GM12878 (cell line): ENCODE measurements around the gene GDF11. TPM values are rescaled to one million over a fixed set of nuclear protein-coding genes. Genes with fewer than 3 reads are reported as not detected.
A peak's percentile ranks its signal among the peaks of the same experiment; 100 is the strongest.

ENCODE experiments used
- BCL3 ChIP-seq: IDR thresholded peaks from 2 replicates; pipeline ENCODE4 v1.6.1; 2011; ENCODE audit warnings: borderline replicate concordance, low read depth, mild to moderate bottlenecking, moderate library complexity, low read length; ENCODE audit not compliant: insufficient read depth, poor library complexity, severe bottlenecking
- BHLHE40 ChIP-seq, 2 experiments: fragments of 450-650 bp in 1 of 2; IDR thresholded peaks; 2 replicates each; pipeline ENCODE4 v1.6.1; 2011 to 2017; ENCODE audit warnings: low read depth in 2 of 2, borderline replicate concordance in 1 of 2, improper control_type of control experiment in 1 of 2, low read length in 1 of 2, mild to moderate bottlenecking in 1 of 2
- CHD1 ChIP-seq: IDR thresholded peaks from 2 replicates; pipeline ENCODE4 v1.6.1; 2012; ENCODE audit warnings: low read depth, low read length, improper control_type of control experiment
- CHD2 ChIP-seq: IDR thresholded peaks from 2 replicates; pipeline ENCODE4 v1.6.1; 2011; ENCODE audit warnings: low read depth, low read length, improper control_type of control experiment, borderline replicate concordance
- CHD4 ChIP-seq: fragments of 200-600 bp; sonication (generic); IDR thresholded peaks from 2 replicates; pipeline ENCODE4 v1.6.1; 2016; ENCODE audit warnings: mild to moderate bottlenecking
- ESRRA ChIP-seq: IDR thresholded peaks from 2 replicates; pipeline ENCODE4 v1.6.1; 2012; ENCODE audit warnings: mild to moderate bottlenecking, low read length, improper control_type of control experiment
- HCFC1 ChIP-seq: fragments of 150-350 bp; IDR thresholded peaks from 2 replicates; pipeline ENCODE4 v1.6.1; 2014; ENCODE audit warnings: low read length
- HDAC2 ChIP-seq: fragments of 200-600 bp; sonication (generic); IDR thresholded peaks from 2 replicates; pipeline ENCODE4 v1.6.1; 2017
- LARP7 ChIP-seq: fragments of 450-650 bp; IDR thresholded peaks from 2 replicates; pipeline ENCODE4 v1.6.1; 2017; ENCODE audit warnings: mild to moderate bottlenecking
- MEF2A ChIP-seq: IDR thresholded peaks from 2 replicates; pipeline ENCODE4 v1.6.1; 2011; ENCODE audit warnings: low read depth, mild to moderate bottlenecking, low read length, moderate library complexity; ENCODE audit not compliant: insufficient read depth
- MXI1 ChIP-seq: fragments of 150-350 bp; IDR thresholded peaks from 2 replicates; pipeline ENCODE4 v1.6.1; 2011; ENCODE audit warnings: low read depth, mild to moderate bottlenecking, inconsistent platforms, low read length, improper control_type of control experiment
- NFIC ChIP-seq: IDR thresholded peaks from 2 replicates; pipeline ENCODE4 v1.6.1; 2012; ENCODE audit warnings: low read depth, mild to moderate bottlenecking, inconsistent platforms, low read length, moderate library complexity
- NRF1 ChIP-seq: conservative IDR thresholded peaks from 2 replicates; pipeline ENCODE4 v1.6.1; 2011; ENCODE audit warnings: mild to moderate bottlenecking, low read depth, low read length, improper control_type of control experiment
- PAX5 ChIP-seq: IDR thresholded peaks from 2 replicates; pipeline ENCODE4 v1.6.1; 2011; ENCODE audit warnings: low read depth, low read length, borderline replicate concordance
- PML ChIP-seq: IDR thresholded peaks from 2 replicates; pipeline ENCODE4 v1.6.1; 2012; ENCODE audit warnings: low read length, inconsistent platforms
- RUNX3 ChIP-seq: IDR thresholded peaks from 2 replicates; pipeline ENCODE4 v1.6.1; 2012; ENCODE audit warnings: low read length, inconsistent platforms
- SMAD1 ChIP-seq: fragments of 450-650 bp; IDR thresholded peaks from 2 replicates; pipeline ENCODE4 v1.6.1; 2018; ENCODE audit warnings: mild to moderate bottlenecking, low read depth; ENCODE audit not compliant: partially characterized antibody
- SREBF2 ChIP-seq: IDR thresholded peaks from 2 replicates; pipeline ENCODE4 v1.6.1; 2012; ENCODE audit warnings: mild to moderate bottlenecking, low read length
- ZBTB4 ChIP-seq: fragments of 450-650 bp; formaldehyde crosslinking; IDR thresholded peaks from 2 replicates; pipeline ENCODE4 v1.4.0; 2022; ENCODE audit warnings: mild to moderate bottlenecking, moderate library complexity
- ZBTB40 ChIP-seq: fragments of 450-650 bp; IDR thresholded peaks from 2 replicates; pipeline ENCODE4 v1.6.1; 2016; ENCODE audit warnings: mild to moderate bottlenecking, moderate library complexity, borderline replicate concordance
- ZNF24 ChIP-seq: fragments of 450-650 bp; IDR thresholded peaks from 2 replicates; pipeline ENCODE4 v1.6.1; 2017; ENCODE audit warnings: antibody characterized with exemption, mild to moderate bottlenecking
- ZNF274 ChIP-seq: IDR thresholded peaks from one replicate; pipeline ENCODE4 v1.8.0; 2011; ENCODE audit not compliant: insufficient read length, insufficient read depth
- ZSCAN29 ChIP-seq: fragments of 450-650 bp; IDR thresholded peaks from 2 replicates; pipeline ENCODE4 v1.6.1; 2017; ENCODE audit warnings: mild to moderate bottlenecking, moderate library complexity
- polyA plus RNA-seq, 11 experiments: library from polyadenylated mRNA; depleted of rRNA in 4 of 11; unstranded in 6 of 11; stranded (reverse) in 5 of 11; fragments of >200 nt; fragmentation: Nextera tagmentation in 4 of 11; fragmentation: Illumina TruSeq in 1 of 11; extraction: Ambion mirVana in 4 of 11; extraction: Trizol in 1 of 11; gene quantifications; 1 replicate in 1 of 11; 2 replicates in 10 of 11; pipeline versions ENCODE4 v1.2.1 to v1.2.3, GENCODE V29; 2011 to 2016; ENCODE audit warnings: inconsistent platforms in 2 of 11, missing spikeins in 2 of 11, low read depth in 1 of 11
- total RNA-seq, 4 experiments: library from RNA; depleted of rRNA in 3 of 4; stranded (reverse); fragments of >200 nt in 3 of 4; fragmentation: Illumina TruSeq in 1 of 4; extraction: Trizol in 1 of 4; gene quantifications; 2 replicates each; pipeline versions ENCODE4 v1.2.1 to v1.2.3, GENCODE V29; 2013 to 2021

Gene GDF11
- total and polyA plus RNA-seq, 10 of the 15 experiments (the other 5 are each of a cell fraction or from before 2014, with no cell fraction given), result 0.83 to 15.4 (median 4.3) TPM

GRCh38 chr12:55715833-55716581 is 26.9 kb upstream of the GDF11 start, which contains the start of gene BLOC1S1 (continued):
- TF ChIP-seq SREBF2 (no peak), ZBTB40 (peak; percentile 65; the same call in 1 of the 2 replicates), ZSCAN29 (no peak), HCFC1 (peak; percentile 75), ZBTB4 (CRISPR knock-in tag) (peak; percentile 85), BCL3 (peak; percentile 75), MXI1 (peak; percentile 51), CHD4 (no peak), PAX5 (no peak), NFIC (peak; percentile 97), BHLHE40 (IDR thresholded peaks at IDR 0.05; ENCODE audit: borderline replicate concordance in 1 of 2, low read depth in 2 of 2, low read length in 1 of 2) (peak; percentile 93 to 99), LARP7 (peak; percentile 80), MEF2A (0 out of 2 replicates have a peak, but pooled peaks have one; percentile 46), HDAC2 (no peak), ESRRA (no peak), CHD1 (no peak), NRF1 (no peak), ZNF24 (no peak), CHD2 (no peak), SMAD1 (no peak), RUNX3 (peak; percentile 72), ZNF274 (no peak), PML (0 out of 2 replicates have a peak, but pooled peaks have one; percentile 58)
